ENCODE results near the gene RERE.
"Not testable (repeated sequence)": the region's sequence is repeated elsewhere in the genome, so short reads cannot be mapped to it uniquely, and the experiment has no call there.

- TF ChIP-seq CTCF (IDR thresholded peaks at IDR 0.05; ENCODE audit: insufficient read depth, low read depth, low read length); EZH2 (IDR thresholded peaks at IDR 0.05; ENCODE audit: insufficient read depth, low read length): not testable (repeated sequence)
Measured at GRCh38 chr1:8621785-8622348, 195.6 kb downstream of the RERE start.
